Sigmoid colon (tissue), 7 donors: ENCODE measurements around the gene BMPR1A. TPM values are rescaled to one million over a fixed set of nuclear protein-coding genes. Genes with fewer than 3 reads are reported as not detected.

Source experiments
- DNase-seq: peaks from one replicate; pipeline ENCODE4 v3.0.0-alpha.2; 2019
- H3K27ac ChIP-seq, 4 donors: fragments of 200-600 bp; sonication (generic); one replicate each; pipeline ENCODE4 v1.5.1; 2016 to 2019; ENCODE audit warnings: mild to moderate bottlenecking in 1 of 4
- H3K27me3 ChIP-seq, 3 donors: fragments of 200-600 bp; sonication (generic); one replicate each; pipeline ENCODE4 v1.5.1; 2019; ENCODE audit warnings: mild to moderate bottlenecking in 1 of 3
- H3K36me3 ChIP-seq, 4 donors: fragments of 200-600 bp; sonication (generic); one replicate each; pipeline ENCODE4 v1.5.1; 2016 to 2019
- H3K4me1 ChIP-seq, 4 donors: fragments of 200-600 bp; sonication (generic); one replicate each; pipeline ENCODE4 v1.5.1; 2017 to 2019
- H3K4me3 ChIP-seq, 4 donors: fragments of 200-600 bp; sonication (generic); one replicate each; pipeline ENCODE4 v1.5.1; 2017 to 2019; ENCODE audit warnings: mild to moderate bottlenecking in 2 of 4, moderate library complexity in 1 of 4
- H3K9me3 ChIP-seq, 4 donors: fragments of 200-600 bp in 3 of 4; sonication (generic) in 3 of 4; one replicate each; pipeline versions ENCODE4 v1.5.1 to v1.6.1; 2013 to 2019
- CTCF ChIP-seq, 4 experiments: fragments of 450-650 bp in 3 of 4; fragments of 200-600 bp in 1 of 4; IDR thresholded peaks; one replicate each; pipeline ENCODE4 v1.5.1; 2016 to 2019; ENCODE audit warnings: antibody characterized with exemption in 4 of 4, mild to moderate bottlenecking in 3 of 4, moderate library complexity in 2 of 4
- EP300 ChIP-seq, 4 donors: sonication (generic); formaldehyde crosslinking; IDR thresholded peaks; one replicate each; pipeline ENCODE4 v1.6.1; 2017; ENCODE audit warnings: antibody characterized with exemption in 4 of 4
- POLR2A ChIP-seq, 2 donors: fragments of 450-650 bp; IDR thresholded peaks; one replicate each; pipeline ENCODE4 v1.6.1; 2016; ENCODE audit warnings: antibody characterized with exemption in 2 of 2, mild to moderate bottlenecking in 2 of 2, moderate library complexity in 2 of 2
- POLR2AphosphoS5 ChIP-seq, 4 donors: sonication (generic); formaldehyde crosslinking; IDR thresholded peaks; one replicate each; pipeline ENCODE4 v1.6.1; 2017; ENCODE audit warnings: antibody characterized with exemption in 4 of 4
- WGBS, 2 donors: extraction: QIAGEN DNeasy Blood & Tissue Kit; methylation state at CpG; one replicate each; pipeline ENCODE4 v1.1.7; 2013; 5-methylcytosine and 5-hydroxymethylcytosine counted together
- intact Hi-C: fragments of 100-400 bp; cut with DNase I; formaldehyde crosslinking; loops from one replicate; pipeline ENCODE4 v1.15.1; 2023
- polyA plus RNA-seq, 3 donors: library from polyadenylated mRNA; stranded (reverse); fragments of 200-250 nt; gene quantifications; one replicate each; pipeline ENCODE4 v1.2.3, GENCODE V29; 2013
- total RNA-seq, 4 donors: library from RNA; depleted of rRNA; stranded (reverse); fragments of >200 nt; gene quantifications; one replicate each; pipeline ENCODE4 v1.1.0, GENCODE V29; 2016
- donor health status: healthy with polysubstance abuse.
- donor health status: Bipolar disorder and iron deficiency.
- donor health status: healthy.

BMPR1A gene
- total and polyA plus RNA-seq, 7 donors: 5.5 to 145 (median 84.2) TPM

GRCh38 chr10:86798611-86799010 lies 42.2 kb downstream of the BMPR1A start:
- Histone ChIP-seq H3K27me3 (no peaks in the 10 kb centered on the region), H3K9me3 (no peaks in the 10 kb centered on the region), H3K4me1 (peaks cover 0 to 97% (median 75%) of the 10 kb centered on the region in 4 donors), H3K27ac (peak overlapping the region; percentile 20 to 78 (median 50)), H3K4me3 (no peak overlapping the region), H3K36me3 (peaks cover 0 to 4% (median 0%) of the 10 kb centered on the region in 4 donors)
- intact Hi-C loops: no loop called here
- peak; percentile 13 to 77 (median 22) for TF ChIP-seq POLR2AphosphoS5 (IDR thresholded peaks at IDR 0.05)
- TF ChIP-seq EP300 (IDR thresholded peaks at IDR 0.05): no peak
- 6 to 32% methylated on average over 1 of the region's 1 CpG for WGBS, 2 donors
- DNase-seq: no peak

GRCh38 chr10:86799188-86799845 lies 42.9 kb downstream of the BMPR1A start:
- TF ChIP-seq POLR2A (IDR thresholded peaks at IDR 0.05) (no peak), POLR2AphosphoS5 (IDR thresholded peaks at IDR 0.05) (no peak), CTCF (IDR thresholded peaks at IDR 0.05) (no peak), EP300 (IDR thresholded peaks at IDR 0.05) (no peak)
- Histone ChIP-seq H3K4me1 (peaks cover 0 to 97% (median 76%) of the 10 kb centered on the region in 4 donors), H3K9me3 (no peaks in the 10 kb centered on the region), H3K27ac (peak overlapping the region; percentile 20 to 78 (median 50)), H3K36me3 (no peaks in the 10 kb centered on the region), H3K27me3 (no peaks in the 10 kb centered on the region), H3K4me3 (no peak overlapping the region)
- no peak for DNase-seq
- WGBS, 2 donors: 84% methylated on average over 8 of the region's 8 CpGs
- intact Hi-C loops: no loop called here

- TF ChIP-seq EP300 (IDR thresholded peaks at IDR 0.05) (no peak), CTCF (IDR thresholded peaks at IDR 0.05) (no peak), POLR2A (IDR thresholded peaks at IDR 0.05) (no peak), POLR2AphosphoS5 (IDR thresholded peaks at IDR 0.05) (no peak)
- intact Hi-C loops: no loop called here
- no peak overlapping the region for H3K4me3 ChIP-seq
- H3K27ac ChIP-seq: peak overlapping the region in 3 of 4 donors; percentile 39 to 71 (median 65)
- H3K36me3 ChIP-seq: no peaks in the 10 kb centered on the region
- DNase-seq: no peak
- no peaks in the 10 kb centered on the region for H3K9me3 ChIP-seq
- H3K27me3 ChIP-seq: no peaks in the 10 kb centered on the region
- H3K4me1 ChIP-seq: peaks cover 0 to 73% (median 65%) of the 10 kb centered on the region in 4 donors
- 79 to 95% methylated on average over 5 of the region's 5 CpGs for WGBS, 2 donors
These were observed 45.6 kb downstream of the BMPR1A start for GRCh38 chr10:86801995-86802394.

- no peaks in the 10 kb centered on the region for H3K9me3 ChIP-seq
- intact Hi-C loops: no loop called here
- H3K27ac ChIP-seq: peak overlapping the region in 3 of 4 donors; percentile 39 to 71 (median 65)
- DNase-seq: no peak
- H3K36me3 ChIP-seq: no peaks in the 10 kb centered on the region
- WGBS, 2 donors: 88 to 90% methylated on average over 6 of the region's 6 CpGs
- H3K4me1 ChIP-seq: peaks cover 0 to 76% (median 60%) of the 10 kb centered on the region in 4 donors
- H3K4me3 ChIP-seq: no peak overlapping the region
- TF ChIP-seq CTCF (IDR thresholded peaks at IDR 0.05) (no peak), POLR2AphosphoS5 (IDR thresholded peaks at IDR 0.05) (no peak), EP300 (IDR thresholded peaks at IDR 0.05) (no peak), POLR2A (IDR thresholded peaks at IDR 0.05) (no peak)
- H3K27me3 ChIP-seq: no peaks in the 10 kb centered on the region
These were observed 46.2 kb downstream of the BMPR1A start for GRCh38 chr10:86802473-86803108.

- H3K9me3 ChIP-seq: no peaks in the 10 kb centered on the region
- no peak for TF ChIP-seq EP300 (IDR thresholded peaks at IDR 0.05)
- no peak for TF ChIP-seq CTCF (IDR thresholded peaks at IDR 0.05)
- TF ChIP-seq POLR2AphosphoS5 (IDR thresholded peaks at IDR 0.05): no peak
- no peak for TF ChIP-seq POLR2A (IDR thresholded peaks at IDR 0.05)
- H3K27me3 ChIP-seq: no peaks in the 10 kb centered on the region
- H3K4me1 ChIP-seq: peaks cover 0 to 76% (median 54%) of the 10 kb centered on the region in 4 donors
- intact Hi-C loops: no loop called here
- no peaks in the 10 kb centered on the region for H3K36me3 ChIP-seq
- no peak for DNase-seq
- peak overlapping the region in 3 of 4 donors; percentile 39 to 71 (median 65) for H3K27ac ChIP-seq
- 72 to 95% methylated on average over 2 of the region's 2 CpGs for WGBS, 2 donors
- H3K4me3 ChIP-seq: no peak overlapping the region
These were observed 46.7 kb downstream of the BMPR1A start for GRCh38 chr10:86803156-86803555.
